CD4-positive, alpha-beta T cell treated with Interleukin-6 for 4 hours (primary cell): ENCODE results near the gene IGSF9.

Source experiments
- DNase-seq: peaks from one replicate; pipeline ENCODE4 v3.0.0-alpha.2; 2020; ENCODE audit warnings: mixed read lengths

IGSF9 gene

DNA sequence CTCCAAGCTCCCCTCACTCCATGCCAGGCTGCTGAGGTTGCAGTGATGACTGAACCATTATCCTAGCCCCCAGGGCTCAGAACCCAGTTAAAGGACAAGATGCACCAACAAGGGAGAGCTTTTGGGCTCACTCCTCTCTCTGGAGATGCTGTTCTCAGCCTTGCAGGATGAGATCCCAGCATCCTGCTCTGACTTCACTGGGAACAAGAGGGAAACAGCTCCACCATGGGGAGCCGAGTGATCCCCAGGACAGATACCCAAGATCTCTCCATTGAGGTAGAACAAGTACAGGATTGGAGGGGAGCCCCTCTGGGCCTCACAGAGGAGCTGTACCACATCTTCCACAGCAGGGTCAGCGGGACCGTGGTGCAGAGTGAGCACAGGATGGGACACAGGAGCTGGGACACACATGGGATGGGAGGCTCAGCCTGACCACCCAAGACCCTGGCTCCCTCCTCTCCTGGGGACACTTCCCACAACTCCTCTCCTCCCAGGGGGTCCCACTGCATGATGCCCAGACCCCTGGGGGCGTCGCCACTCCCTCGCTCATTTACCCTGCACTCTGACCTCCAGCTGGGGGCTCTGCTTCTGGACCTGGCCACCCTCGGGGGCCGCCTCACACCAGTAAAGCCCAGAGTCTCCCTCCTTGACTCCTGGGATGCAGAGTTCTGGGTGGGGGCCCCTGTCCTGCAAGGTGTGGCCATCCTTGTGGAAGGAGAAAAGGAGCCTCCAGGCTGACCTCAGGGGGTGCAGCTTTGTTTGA, 27.2 kb upstream of the IGSF9 start:
- no peak for DNase-seq

- DNase-seq, result no peak
Measured at GRCh38 chr1:159970932-159971342, 25.5 kb upstream of the IGSF9 start.

DNA sequence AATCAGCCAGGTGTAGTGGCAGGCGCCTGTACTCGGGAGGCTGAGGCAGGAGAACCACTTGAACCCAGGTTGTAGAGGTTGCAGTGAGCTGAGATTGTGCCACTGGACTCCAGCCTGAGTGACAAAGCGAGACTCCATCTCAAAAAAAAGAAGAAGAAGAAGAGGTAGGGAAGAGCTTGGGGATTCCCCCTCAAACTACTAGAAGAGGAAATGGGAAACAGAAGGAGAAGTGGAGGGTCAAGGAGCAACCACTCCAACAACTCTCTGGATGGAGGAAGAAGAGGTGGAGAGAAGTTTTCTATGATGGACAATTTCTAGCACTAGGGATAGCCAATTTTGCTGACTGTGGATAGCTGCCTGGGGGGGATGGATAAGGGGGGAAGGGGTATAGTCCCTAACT, 23.5 kb upstream of the IGSF9 start:
- no peak for DNase-seq

GRCh38 chr1:159965263-159965662, 19.9 kb upstream of the IGSF9 start:
- no peak for DNase-seq

DNA sequence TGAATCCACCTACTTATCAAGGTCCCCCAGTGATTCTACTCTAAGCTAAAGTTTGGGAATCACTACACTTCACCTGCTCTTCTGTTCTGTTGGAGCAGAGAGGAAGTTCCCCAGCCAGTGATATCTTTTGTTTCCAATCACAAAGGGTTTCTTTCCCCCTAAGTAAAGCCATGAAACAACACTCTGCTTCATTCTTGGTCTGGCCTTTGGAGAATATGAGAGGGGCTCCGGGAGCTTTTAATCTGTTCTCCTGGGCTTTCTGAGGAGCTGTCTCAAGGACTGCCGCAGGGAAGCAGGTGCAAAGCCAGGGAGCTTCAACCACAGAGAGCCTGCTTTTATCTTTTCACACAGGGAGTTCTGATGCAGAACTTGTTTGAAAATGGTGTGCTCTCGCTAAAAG, 18.7 kb upstream of the IGSF9 start:
- DNase-seq, result no peak

DNA sequence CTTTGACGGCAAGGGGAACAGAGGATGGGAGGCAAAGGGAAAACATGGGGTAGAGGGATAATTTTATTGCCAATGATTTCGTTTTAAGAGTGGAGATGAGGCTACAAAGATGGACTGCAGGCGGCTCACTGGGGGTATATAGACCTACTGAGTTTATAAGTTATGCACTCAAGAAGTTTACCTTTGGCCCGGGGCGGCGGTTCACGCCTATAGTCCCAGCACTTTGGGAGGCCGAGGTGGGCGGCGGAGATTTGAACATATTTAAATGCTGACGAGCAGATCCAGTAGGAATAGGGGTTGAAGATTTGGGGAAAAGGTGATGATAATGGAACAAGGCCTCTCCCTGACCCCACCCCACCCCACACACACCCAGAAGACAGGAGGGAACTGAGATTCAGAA, 16.8 kb upstream of the IGSF9 start:
- DNase-seq, result no peak

DNA sequence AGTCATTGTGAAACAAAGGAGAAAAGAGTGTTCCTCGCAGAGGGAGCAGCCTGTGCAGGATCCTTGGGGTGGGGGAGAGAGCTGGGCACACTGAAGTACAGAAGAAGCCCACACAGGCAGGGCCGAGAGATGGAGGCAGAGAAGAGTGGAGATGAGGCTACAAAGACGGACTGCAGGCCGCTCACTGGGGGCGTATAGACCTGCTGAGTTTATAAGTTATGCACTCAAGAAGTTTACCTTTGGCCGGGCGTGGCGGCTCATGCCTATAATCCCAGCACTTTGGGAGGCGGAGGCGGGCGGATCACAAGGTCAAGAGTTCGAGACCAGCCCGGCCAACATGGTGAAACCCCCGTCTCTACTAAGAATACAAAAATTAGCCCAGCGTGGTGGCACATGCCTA, 16.2 kb upstream of the IGSF9 start:
- no peak for DNase-seq

DNA sequence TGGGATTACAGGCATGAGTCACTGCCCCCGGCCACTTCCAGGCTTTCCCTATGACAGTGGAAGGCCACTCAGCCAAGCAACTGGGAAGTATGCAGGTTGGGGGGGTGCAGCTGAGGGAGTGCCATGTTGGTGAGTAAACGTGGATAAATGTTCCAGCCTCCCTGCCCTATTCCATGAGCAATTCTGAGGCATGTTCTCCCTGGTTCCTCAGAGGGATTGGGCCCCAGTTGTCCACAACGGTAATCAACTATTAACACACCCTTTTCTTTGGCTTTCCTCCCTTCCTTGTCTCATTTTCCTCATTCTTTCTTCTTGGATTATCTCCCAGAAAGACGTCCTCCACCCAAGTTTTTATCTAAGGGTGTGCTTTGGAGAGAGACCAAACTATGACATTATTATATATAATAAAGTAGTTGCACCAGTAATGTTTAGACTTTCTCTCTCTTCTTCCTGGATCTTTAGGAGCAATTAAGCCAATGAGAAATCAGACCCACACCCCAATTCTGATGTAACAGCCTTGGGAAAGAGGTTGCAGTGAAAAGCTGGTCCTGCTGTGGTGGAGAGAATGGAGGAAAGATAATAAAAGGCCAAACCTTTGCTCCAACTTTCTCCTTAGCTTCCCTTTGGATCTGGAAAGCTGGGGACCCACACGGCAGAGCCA, 15.4 kb upstream of the IGSF9 start:
- no peak for DNase-seq

- no peak for DNase-seq
Measured at GRCh38 chr1:159959451-159959850, 14.0 kb upstream of the IGSF9 start.

- no peak for DNase-seq
Measured at GRCh38 chr1:159958719-159959380, 13.4 kb upstream of the IGSF9 start.

DNA sequence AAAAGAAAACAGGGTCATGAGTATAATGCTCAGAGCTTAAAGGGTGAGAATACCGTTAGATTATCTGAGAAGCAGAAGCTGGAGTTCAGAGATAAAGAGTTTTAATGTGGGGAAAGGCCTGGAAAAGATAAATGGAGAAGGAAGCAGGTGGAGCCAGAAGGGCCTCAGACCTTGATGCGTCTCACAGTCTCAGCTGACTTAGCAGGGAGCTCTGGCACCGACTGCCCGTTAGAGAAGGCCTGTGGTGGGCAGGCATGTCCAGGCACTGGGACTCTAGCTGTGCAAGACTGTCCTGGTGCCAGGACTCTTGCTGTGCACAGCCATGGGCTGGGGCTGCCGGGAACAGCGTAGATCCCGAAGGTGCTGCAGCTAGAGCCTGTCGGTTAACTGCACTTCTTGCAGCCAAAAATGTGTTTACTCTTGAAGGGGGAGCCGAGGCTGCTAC, 12.4 kb upstream of the IGSF9 start:
- DNase-seq, result no peak

GRCh38 chr1:159955456-159955855, 10.0 kb upstream of the IGSF9 start:
- no peak for DNase-seq

- DNase-seq, result no peak
Measured at GRCh38 chr1:159953536-159954515, 8.4 kb upstream of the IGSF9 start, which contains the start of gene SLAMF9. Gene SLAMF9 (minus strand): TSS chr1:159954237. CDS start chr1:159954137, 100 bp downstream.

DNA sequence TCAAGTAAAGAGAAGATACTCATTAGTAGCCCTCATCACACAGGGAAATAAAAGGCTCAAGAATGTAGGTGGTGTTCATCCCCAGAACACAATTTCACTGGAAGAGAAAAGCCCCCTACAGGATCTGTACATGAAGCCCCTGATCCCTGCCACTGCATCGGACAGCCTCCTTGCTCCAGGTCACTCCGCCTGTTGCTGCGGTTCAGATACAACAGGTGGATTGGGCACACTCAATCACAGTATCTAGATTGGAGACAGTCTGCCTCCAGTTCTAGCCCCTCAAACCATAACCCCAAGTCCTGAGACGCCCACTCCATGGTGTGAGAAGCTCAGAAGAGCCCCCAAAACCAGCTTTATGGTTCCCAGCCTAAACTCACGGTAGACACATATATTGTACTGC, 7.5 kb upstream of the IGSF9 start:
- DNase-seq, result no peak

GRCh38 chr1:159951551-159951950, 6.1 kb upstream of the IGSF9 start:
- no peak for DNase-seq

DNA sequence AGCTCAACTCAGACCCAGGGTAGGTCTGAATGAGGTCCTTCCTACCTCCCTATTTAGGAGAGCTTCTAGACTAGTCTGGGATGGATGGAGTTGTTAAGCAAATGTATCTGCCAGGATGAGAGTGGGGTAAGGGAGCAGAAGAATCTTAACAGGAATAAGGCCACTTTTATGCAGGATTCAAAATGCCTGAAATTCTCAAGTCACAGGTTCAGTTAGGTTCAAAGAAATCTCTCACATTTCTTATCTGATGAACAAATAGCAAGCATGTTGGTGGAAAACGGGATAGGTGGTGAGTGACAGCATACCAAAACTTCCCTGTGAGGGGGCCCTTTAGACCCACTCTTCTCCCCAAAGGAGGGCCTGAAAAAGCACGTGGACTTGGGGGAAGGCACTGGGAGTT, 5.6 kb upstream of the IGSF9 start:
- no peak for DNase-seq

DNA sequence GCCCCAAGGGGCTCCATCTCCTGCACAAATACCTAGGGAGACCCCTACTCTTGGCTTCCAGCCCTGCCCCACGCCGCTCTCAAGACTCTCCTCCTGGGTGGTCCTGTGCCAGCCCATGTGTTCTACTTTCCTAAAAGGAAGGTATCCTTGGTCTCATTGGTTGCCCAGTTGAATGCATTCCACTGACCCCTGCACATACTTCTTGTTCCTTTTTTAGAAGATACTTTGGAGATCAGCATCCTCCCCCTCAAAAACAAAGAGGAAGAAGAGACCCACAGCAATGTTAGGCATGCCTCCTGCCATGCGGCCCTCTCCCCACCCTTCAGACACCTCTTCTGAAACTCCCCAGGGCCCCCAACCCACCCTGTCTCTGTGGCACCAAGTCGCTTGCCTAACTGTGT, 4.6 kb upstream of the IGSF9 start:
- DNase-seq, result no peak

DNA sequence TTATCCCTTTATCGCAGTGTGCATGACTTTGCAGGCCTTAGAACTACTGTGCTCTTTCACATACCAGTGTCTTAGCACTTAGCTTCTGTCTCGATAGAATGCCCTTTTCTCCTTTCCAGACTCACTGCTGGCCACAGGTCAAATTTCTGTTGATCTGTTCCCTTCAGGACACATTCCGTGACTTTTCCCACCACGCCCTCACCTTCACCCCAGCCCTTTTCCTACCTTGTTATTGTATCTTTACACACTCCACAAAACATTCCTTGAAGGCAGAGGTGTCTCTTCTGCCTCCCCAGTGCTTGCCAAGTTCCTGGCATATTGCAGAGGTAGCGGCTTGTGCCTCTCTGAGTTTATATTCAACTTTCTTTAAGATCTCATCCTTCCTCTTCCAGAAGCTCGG, 3.7 kb upstream of the IGSF9 start:
- no peak for DNase-seq

DNA sequence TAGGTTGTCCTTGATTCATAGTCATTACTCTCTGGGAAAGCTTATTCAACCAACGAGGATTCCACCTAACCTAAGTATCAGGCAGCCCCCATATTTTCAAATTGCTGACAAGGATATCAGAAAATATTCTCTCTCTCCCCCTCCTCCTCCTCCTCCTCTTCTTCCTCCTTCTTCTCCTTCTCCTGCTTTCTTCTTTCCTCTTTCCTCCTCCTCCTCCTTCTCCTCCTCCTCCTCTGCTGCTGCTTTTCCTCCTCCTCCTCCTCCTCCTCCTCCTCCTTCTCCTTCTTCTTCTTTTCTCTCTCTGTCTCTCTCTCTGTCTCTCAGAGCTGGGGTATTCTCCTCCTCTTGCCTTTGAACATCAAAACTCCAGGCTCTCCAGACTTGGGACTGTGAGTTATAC, 2.5 kb upstream of the IGSF9 start:
- no peak for DNase-seq

DNA sequence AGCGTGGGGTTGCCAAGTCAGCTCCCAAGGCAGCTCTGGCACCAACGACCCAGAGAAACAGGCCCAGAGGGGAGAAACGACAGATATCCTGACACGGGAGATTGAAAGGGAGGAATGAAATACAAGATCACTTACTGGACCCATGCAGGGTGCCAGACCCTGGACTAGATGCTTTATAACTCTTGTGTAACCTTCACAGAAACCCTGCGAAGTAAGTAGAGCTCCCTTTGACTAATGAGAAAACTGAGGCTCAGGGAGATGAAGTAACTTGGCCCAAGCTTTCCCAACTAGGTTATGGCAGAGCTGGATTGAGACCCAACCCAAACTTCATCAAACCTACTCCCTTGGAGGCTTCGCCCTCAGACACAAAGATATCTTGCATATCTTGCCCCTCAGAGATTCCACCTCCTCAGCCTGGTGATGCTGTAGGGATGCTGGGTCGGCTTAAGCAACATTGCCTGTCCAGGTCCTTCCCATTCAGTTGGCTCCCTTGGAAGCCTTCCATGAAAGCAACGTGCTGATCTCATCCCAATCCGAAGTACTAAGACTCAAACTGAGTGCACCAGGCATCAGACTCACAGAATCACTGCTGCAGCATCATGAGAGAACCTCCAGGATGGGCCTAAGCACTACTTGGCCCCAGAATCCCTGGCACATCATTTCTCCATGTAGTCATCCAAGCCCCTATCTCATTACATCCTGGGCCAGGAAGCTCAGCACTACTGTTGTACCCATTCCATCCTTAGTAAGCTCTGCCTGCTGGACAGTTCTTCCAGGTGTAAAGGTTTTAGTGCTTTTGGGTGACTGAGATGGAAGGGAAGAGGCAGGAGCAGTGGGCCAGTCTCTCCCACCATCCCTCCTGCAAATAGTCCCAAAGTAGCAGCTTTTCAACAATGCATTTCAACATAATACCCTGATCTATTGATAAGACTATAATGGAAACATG, 1.1 kb upstream of the IGSF9 start:
- DNase-seq, result no peak

DNA sequence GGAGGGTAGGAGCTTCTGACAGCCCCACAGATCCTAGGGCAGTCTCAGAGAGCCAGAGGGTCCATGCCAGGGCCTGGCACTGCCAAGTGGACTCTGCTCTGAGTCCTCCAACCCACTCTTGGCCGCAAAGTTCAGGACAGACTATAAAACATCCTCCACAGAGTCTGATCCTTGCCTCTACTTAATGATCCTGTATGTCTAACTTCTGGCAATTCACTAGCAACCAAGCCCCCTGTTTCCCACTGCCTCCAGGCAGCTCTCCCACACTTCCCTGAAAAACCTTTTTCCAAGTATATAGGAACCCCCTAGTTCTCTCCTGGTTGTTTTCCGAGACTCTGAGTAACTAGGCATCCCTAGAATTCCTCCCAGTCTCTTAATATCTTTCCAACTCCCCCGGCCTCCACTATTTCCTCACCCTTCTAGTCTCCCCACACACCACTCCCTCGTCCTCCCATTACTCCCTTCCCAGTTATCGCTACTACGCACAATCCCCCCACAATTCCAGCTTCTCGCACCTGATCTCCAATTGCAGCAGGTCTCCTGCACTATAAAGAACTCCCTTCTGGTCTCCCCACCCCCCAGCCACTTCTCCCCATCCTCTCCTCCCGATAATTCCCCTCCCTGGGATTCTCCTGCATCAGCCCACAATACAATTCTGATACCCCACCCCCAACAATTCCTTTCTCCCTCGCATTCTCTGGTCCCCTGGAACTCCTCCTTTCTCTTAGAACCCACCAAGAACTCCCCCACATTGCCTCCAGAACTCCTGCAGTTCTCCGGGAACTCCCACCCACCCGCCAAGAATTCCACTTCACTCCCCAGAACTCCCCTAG, 574 bp downstream of the IGSF9 start:
- no peak for DNase-seq
